Measurements from ENCODE around the gene DDN.

DDN gene

GRCh38 chr12:48999371-49000131, at the start of gene DDN:
Gene DDN, minus strand, starts transcription at chr12:48999375. Its CDS starts 88 bp downstream, at chr12:48999287.
- DNase-seq (ENCODE audit: low read depth): peak; percentile 75

- no peak for DNase-seq (ENCODE audit: low read depth)
Observed at GRCh38 chr12:49048953-49049352, 49.8 kb upstream of the DDN start.

GRCh38 chr12:49046129-49046895, 47.1 kb upstream of the DDN start:
- no peak for DNase-seq (ENCODE audit: low read depth)

GRCh38 chr12:49044660-49045059, 45.5 kb upstream of the DDN start:
- no peak for DNase-seq (ENCODE audit: low read depth)

DNA sequence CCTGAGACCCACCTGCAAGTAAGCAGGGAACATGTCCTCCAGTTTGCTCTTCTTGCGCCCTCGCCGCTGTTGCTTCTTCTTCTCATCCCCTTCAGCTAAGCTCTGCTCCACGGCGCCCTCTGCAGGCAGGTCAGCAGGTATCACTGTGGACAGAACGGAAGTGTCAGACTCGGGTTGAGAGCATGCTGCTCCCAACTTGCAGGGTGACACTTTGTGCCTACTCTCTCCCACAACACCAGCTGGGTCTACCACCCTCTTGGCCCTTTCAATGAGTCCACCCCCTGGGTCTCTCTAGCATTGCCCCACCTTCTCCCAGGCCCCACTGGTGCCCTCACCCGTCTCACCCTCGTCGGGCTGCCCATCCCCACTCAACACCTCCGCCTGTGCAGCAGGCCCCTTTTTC, 44.7 kb upstream of the DDN start:
- peak; percentile 55 for DNase-seq (ENCODE audit: low read depth)

GRCh38 chr12:49043241-49043640, 44.1 kb upstream of the DDN start:
- DNase-seq (ENCODE audit: low read depth): no peak

DNA sequence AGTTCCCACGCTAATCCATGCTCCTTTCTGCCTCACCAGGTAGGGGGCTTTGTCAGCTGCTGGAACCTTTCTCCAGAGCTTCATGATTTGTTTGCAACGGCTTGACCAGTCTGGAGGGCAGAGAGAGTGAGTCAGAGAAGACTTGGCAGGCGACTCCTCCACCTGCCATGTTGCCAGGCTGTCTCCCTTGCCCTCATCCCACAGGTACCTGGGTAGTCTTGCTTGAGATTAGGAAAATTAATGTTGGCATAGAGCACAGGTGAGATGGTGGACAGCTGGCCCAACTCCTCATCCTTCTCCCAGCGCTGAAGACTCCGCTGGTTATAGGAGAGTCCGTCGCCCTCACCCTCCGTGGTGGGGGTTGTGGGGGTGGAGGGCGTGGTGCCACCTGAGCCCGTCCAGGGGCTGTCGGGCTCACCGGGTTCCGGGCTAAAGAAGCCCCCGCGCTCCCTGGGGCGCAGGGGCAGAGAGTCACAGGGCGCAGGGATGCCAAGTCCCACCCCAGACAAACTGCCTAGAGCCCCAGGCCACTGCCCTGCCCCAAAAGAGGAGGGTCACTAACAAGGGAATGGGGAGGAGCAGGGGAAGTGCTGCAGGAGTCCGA, 42.8 kb upstream of the DDN start:
- DNase-seq (ENCODE audit: low read depth): no peak

- no peak for DNase-seq (ENCODE audit: low read depth)
Observed at GRCh38 chr12:49041036-49041880, 42.1 kb upstream of the DDN start.

- DNase-seq (ENCODE audit: low read depth): no peak
Observed at GRCh38 chr12:49040364-49040855, 41.2 kb upstream of the DDN start.

DNA sequence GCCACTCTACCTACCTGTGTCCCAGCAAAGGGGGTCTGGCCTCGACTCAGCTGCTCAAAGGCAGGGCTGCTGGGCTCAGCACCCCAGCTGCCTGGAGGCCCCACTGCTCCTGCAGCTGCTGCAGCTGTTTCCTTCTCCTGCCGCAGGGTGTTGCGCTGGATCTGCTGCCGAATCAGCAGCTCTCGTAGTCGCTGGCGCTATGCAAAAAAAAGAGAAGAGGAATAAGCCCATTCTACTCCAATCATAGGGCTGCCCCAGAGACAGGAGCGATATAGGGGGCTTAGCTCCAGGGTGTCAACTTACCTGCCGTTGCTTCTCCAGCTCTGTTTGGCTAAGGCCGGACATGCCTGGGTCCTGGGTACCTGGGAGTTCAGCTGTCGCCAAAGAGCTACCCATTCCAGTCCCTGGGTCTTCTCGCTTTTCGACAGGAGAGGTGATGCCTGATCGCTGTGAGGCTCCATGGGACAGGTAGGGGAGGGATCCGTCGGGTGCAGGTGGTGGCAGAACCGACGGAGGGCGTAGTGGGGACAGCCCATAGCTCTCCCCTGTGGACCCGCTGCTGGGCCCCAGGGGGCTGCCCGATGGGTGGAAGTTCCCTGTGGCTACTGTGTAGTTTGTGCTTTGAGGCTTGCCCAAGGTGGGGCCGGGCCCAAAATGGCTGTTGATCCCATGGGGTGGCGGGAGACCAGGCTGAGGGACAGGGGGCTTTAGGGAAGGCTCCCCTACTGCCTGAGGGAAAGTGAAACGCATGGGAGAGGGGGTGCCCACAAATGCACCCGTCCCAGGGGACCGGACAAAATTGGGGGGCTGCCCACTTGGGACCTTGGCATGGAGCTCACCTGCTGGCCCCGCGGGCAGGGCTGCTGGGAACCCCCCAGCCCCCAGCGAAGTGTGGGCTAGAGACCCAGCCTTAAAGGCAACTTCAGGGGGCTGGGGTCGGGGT, 40.5 kb upstream of the DDN start:
- DNase-seq (ENCODE audit: low read depth): no peak

DNA sequence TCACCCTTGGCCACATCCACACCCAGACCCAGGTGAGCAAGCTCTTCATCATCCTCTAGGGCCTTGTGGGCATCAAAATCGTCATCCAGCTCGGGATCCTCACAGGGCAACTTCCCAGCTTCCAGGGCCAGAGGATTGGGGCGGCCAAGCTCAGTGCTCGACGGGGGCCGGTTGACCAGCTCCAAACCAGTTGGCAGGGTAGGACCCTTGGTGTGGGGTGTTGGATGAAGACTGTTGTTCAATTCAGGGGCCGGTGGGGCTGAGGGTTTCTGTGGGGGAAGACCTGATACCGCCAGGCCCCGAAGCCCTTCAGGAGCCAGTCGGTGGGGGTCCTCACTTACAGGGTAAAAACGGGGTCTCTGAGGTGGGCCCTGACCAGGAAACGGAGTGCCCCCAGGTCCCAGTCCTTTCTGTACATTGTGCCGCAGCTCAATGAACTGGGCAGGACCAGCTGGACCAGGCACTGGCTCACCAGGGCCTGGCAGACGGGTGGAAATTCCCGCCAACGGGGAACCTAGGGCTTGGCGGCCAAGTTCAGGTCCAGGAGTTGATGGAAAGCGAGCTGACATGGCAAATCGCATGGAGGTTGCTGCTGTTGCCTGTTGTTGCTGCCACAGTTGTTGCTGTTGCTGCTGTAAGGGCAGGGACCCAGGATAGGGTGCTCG, 39.2 kb upstream of the DDN start:
- DNase-seq (ENCODE audit: low read depth): no peak

DNA sequence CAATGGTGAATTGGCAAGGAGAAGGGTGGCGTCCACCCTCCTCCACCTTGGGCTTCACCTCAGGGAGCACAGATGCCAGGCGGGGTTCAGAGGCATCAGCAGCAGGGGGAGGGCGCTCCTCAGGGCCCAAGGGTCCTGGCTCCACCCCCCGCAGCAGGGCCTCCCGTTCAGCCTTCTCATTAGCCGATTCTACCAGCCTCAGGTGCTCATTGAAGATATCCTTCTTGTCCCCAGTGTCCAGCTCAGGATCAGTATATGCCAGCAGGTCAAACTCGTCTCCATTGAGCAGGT, 38.7 kb upstream of the DDN start:
- no peak for DNase-seq (ENCODE audit: low read depth)

DNA sequence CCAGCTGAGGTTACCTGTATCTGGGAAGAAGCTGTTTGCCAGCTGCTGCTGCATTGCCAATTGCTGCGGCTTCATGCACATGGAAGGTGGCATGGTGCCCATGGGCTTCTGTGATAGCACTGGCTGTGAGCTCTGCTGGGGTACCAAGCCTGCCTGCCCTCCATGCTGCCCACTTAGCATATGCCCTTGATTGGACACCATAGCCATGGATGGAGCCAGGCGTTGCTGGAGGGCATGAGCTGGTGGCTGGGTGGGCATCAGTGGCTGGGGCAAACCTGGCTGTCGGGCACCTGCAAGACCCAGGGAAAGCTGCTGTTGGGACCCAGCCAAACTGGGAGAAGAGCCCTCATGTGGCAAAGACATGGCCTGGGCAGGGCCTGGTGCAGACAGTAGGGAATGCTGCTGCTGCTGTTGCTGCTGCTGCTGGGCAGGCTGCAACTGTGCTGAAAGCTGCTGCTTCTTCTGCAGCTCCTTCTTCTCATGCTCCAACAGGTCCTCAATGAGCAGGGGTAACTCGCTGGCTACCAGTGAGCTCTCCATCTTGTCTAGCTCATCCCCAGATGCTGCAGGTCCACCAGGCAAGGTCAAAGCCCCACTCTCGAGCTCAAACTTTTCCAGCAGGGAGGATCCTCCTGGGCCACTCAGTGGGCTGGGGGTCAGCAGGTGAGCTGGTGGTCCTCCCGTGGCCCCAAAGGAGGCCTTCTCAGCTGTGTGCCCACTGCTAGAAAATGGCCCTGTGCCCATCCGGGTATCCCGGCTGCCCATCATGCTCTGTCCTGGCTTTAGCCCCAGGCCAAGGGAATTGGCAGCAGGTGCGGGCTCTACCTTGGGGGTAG, 38.2 kb upstream of the DDN start:
- DNase-seq (ENCODE audit: low read depth): no peak

- no peak for DNase-seq (ENCODE audit: low read depth)
Observed at GRCh38 chr12:49036029-49036428, 36.9 kb upstream of the DDN start.

DNA sequence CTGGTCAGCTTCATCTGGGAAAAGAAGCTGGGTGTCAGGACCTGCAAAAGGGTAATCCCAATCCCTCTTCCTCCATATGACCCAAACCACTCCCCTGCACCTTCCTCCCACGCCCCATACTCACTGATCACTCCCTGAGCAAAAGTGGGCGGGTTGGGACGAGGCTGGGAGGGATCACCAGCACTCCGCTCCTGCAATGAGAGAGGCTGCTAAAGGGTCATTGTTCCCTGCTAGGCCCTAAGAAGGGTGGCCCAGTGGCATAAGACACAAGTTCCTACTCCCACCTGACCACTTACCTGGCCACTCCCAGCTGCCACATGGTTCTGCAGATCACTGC, 35.1 kb upstream of the DDN start:
- no peak for DNase-seq (ENCODE audit: low read depth)

DNA sequence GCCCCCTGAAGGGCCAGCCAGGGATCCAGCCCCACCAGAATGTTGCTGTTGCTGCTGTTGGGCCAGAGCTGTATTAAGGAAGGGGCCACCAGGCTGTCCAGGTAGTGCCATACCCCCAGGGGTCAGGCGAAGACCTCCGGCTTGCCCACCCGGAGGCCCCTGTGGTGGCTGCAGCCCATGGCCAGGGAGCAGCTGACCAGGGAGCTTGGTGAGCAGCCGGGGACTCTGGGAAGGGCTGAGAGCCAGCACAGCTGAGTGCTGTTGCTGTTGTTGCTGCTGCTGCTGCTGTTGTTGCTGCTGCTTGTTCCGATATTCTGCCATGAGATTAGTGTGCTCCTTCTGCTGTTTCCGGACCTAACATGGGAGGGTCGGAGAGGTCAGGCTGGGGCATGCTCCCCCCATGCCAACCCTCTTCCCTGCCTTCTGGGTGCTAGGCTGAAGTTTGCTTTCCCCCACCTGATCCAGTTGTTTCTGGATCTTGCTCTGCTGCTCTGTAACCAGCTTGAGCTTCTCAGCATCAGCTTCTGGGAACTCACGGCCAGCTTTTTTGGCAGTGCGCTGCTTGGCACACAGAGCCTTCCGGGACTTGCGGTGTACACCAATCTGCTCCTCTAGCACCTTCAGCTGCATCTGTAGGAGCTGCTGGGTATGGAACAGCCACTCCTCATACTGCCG, 34.6 kb upstream of the DDN start:
- no peak for DNase-seq (ENCODE audit: low read depth)

DNA sequence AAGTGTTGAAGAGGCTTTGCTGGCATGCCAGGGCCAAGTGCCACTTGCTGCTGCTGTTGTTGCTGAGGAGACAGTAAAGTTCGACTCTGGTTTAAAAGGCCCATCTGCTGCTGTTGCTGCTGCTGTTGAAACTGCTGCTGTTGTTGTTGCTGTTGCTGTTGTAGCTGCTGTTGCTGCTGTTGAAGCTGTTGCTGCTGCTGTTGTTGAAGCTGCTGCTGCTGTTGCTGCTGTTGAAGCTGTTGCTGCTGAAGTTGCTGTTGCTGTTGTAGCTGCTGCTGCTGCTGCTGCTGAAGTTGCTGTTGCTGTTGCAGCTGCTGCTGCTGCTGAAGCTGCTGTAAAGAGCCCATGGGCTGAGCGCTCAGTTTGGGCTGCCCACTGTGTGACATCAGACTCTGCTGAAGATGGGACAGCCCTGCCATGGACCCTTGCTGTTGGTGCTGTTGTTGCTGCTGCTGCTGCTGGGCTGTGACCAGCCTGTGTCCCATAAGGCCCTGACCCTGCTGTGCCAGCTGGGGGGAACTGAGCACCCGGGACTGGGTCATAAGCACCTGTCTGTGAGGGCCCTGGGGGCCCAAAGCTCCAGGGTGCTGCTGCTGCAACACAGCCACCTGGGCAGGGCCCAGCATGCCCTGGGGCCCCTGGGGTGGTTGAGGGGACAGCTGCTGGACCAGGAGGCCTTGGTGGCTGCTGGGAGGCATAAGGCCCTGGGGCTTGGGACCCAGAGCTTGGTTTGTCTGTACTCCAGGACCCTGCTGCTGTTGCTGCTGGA, 33.7 kb upstream of the DDN start:
- no peak for DNase-seq (ENCODE audit: low read depth)

GRCh38 chr12:49032276-49032675, 33.1 kb upstream of the DDN start:
- no peak for DNase-seq (ENCODE audit: low read depth)

Data from EH (cell line).